Stimulated activated naive CD4-positive, alpha-beta T cell (primary cell): ENCODE measurements around the gene KSR1.

ENCODE experiments used
- DNase-seq, 6 experiments: peaks; one replicate each; lab custom pipeline; 2025; lab: John Stamatoyannopoulos, UW

KSR1 gene

GRCh38 chr17:27569884-27570577, 113.8 kb downstream of the KSR1 start:
- DNase-seq, result no peak

DNA sequence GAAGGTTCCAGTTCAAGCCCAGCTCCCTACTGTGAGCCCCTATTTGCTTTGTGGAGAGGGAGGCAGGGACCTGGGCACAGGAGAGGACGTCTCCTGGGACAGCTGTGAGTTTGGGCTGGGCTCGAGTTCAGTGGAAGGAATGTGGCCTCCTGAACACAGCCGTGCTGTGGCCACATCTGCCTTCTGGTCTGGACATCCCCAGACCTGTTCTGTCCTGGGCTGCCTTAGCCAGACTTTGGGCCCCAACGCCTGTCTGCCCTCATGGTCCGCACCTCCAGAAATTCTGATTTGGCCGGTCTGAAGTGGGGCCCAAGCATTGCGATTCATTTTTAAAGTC, 114.3 kb downstream of the KSR1 start:
- DNase-seq, result no peak

DNA sequence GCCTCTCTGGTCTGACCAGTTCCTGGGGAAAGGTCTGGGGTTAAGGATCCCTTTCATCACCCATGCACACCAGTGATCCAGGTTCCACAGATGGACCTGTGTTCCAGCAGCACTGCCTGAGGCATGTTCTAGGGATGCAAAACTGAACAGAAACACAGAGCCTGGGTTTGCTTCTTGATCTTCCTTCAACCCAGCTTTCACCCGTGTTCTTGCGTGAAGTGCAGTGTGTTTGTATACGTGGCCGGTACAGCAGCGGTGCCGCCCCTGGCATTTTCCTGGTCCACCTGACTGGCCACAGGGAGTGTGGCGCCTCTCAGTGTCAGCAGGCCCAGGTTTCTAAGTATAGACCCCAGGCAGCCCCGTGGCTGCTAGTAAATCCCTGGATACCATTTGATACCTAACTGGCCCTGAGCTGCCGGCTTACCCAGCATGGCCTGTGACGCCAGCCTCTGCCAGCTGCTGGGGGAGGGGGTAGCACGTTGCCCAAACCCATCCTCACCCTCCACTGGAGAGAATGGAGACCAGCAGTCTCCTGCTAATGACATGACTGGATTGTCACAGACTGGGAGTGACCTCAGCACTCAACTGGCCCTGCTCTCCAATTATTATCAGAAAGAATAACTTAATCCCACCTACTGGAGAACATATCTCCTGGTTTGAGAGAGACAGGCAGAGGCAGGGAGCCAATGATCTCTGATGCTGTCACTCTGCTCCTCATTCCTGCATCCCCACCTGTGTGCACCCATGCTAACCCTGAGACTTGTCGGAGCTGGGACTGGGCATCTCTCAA, 115.5 kb downstream of the KSR1 start:
- no peak for DNase-seq

- no peak for DNase-seq
Observed at GRCh38 chr17:27572665-27573064, 116.4 kb downstream of the KSR1 start.

- no peak for DNase-seq
Observed at GRCh38 chr17:27573548-27573947, 117.3 kb downstream of the KSR1 start.

GRCh38 chr17:27573971-27574525, 117.8 kb downstream of the KSR1 start:
- no peak for DNase-seq

DNA sequence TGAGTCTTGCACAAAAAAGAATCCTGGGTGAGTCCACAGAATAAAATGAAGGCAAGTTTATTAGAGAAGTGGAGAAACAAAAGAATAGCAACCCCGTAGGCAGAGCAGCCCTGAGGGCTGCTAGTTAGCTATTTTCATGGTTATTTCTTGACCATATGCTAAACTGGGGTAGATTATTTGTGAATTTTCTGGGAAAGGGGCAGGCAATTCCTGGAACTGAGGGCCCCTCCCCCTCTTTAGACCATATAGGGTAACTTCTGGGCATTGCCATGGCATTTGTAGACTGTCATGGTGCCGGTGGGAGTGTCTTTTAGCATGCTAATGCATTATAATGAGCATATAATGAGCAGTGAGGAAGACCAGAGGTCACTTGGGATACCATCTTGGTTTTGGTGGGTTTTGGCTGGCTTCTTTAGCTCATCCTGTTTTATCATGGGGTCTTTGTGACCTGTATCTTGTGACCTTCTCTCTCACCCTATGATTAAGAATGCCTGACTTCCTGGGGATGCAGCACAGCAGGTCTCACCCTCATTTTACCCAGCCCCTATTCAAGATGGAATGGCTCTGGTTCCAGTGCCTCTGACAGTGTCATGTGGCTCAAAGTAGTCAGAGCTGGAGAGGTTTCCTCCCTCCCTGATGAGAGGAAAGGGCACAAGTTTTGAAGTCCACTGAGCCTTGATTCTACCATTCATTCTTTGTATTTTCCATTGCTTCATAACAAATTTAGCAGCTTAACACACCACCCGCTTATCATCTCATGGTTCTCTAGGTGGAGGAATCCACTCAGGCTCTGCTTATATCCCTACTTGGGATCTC, 119.1 kb downstream of the KSR1 start:
- no peak for DNase-seq

DNA sequence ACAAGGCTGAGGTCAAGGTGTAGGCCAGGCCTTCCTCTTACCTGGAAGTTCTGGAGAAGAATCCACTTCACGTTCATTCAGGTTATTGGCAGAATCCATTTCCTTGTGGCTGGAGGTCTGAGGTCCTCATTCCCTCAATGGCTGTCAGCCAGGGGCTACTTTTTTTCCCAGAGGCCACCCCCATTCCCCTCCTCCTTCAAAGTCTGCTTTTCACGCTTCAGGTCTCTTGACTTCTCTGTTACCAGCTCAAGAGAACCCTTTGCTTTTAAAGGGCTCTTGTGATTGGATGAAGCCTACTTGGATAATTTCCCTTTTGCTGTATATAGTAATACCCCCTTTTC, 119.6 kb downstream of the KSR1 start:
- no peak for DNase-seq

DNA sequence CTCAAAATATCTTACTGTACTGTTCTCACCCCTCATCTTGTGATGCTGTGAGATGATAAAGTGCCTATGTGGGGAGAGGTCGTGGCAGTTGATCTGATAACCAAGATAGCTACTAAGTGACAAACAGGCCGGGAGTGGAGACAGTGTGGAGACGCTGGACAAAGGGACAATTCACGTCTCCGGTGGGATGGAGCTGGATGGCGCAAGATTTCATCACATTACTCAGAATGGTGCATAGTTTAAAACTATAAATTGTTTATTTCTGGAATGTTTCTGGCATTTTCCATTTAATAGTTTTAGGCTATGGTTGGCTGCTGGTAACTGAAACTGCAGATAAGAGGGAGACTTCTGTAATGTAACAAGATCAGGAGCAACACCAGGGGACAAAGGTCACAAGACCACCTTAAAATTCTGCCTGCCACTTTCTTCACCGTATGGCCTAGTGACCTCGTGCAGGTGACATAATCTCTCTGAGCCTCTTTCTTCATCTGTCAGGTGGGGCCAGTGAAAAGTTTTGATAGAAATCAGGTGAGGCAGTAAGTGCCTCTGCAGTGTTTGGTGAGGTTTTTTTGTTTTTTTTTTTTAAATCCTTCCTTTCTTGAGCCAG, 120.3 kb downstream of the KSR1 start:
- DNase-seq, result no peak

DNA sequence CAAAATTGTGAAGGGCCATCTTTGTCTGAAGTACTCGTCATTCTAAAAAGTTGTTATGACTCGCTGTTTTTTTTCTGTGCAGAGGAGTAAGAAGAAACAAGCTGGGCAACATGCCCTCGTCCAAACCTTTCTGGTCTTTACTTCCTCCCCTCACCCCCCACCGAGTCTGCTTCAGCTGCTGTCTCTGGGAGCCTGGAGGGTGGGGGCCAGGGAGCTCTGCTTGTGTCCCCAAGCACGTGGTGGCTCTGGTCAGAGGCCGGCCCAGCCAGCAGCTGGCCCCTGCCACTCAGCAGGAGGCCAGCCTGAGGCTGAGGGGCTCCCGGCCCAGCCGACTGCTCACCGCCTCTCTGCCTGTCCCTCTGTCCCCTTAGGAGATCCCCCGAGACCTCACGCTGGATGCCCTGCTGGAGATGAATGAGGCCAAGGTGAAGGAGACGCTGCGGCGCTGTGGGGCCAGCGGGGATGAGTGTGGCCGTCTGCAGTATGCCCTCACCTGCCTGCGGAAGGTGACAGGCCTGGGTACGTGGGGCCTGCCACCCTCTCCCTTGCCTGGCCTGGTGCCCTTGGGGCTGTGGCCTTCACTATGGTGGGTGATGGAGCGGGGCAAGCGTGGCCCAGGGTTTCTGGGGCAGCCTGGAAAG, 121.0 kb downstream of the KSR1 start:
- DNase-seq, result no peak

- no peak for DNase-seq
Observed at GRCh38 chr17:27577884-27578717, 121.9 kb downstream of the KSR1 start.

- no peak for DNase-seq
Observed at GRCh38 chr17:27578718-27579085, 122.5 kb downstream of the KSR1 start.

DNA sequence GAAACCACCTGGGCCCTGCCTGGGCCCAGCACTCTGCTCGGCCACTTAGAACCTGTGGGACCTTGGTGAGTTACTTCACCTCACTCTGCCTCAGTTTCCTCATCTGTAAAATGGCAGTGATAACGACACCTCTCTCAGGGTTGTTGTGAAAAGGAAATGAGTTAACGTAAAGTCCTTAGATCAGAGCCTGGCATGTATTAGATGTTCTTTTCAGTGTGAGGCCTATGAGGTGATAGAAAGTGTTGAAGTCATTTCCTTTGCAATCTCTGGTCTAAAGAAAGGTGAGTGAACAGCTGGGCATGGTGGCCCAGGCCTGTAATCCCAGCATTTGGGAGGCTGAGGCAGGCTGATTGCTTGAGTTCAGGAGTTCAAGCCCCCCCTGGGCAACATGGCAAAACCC, 123.1 kb downstream of the KSR1 start:
- no peak for DNase-seq

DNA sequence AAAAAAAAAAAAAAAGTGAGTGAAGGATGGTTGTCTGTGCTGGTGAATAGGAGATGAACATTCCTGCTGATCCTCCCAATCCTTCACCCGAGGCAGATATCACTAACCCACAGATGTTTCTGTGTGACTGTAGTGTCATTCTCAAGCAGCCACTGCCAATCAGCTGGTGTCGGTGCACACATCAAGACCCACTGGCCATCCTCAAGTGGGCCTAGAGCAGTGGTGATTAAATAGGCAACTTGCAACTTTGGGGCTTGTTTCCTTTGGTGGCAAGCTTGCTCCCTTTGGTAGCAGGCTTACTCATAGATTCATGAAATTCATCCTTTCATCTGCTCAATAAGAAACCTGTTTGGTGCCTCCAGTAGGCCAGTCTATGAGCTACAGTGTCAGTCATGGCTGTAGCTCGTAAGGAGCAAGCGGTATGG, 123.7 kb downstream of the KSR1 start:
- DNase-seq, result no peak

GRCh38 chr17:27581016-27581415, 124.8 kb downstream of the KSR1 start:
- DNase-seq, result no peak

GRCh38 chr17:27582696-27583095, 126.4 kb downstream of the KSR1 start:
- no peak for DNase-seq

DNA sequence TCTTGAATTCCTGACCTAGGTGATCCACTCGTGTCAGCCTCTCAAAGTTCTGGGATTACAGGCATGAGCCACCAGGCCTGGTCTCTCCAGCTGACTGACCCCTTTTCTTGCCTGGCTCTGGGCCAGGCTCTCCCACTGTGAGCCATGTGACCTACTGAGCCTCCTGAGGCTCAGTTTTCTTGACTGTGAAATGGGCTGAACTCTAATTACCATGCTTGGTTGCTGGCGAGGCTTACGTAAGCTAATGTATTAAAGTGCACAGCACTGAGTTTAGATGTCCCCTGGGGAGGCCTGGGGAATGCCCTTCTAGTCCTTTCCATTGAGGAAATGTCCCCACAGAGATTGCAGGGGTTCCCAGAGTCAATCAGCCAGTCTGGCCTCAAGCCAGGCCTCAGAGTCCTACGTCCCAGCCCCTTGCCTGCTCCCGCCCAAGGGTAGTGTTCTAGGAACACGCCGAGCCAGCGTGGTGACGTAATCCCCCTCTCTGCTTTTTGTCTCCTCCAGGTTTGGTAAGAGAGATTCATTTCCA, 129.0 kb downstream of the KSR1 start:
- no peak for DNase-seq

DNA sequence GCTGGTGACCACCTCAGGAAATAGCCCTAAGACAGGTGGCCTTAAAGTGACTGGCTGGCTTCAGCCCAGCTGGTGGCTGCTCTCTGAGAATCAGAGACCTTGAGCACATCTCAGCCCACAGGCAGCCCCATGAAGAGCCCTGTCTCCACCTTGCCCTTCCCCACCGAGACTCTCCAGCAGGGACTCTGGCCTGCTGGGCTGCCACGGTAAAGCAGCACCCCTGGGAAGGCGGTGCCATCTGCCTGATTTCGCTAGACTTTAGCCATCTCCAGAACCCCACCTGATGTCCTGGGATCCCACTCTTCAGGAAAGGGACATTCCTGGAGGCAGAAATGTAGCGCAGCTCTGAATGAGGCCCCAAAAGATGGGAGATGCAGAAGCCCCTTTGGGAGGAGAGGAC, 129.5 kb downstream of the KSR1 start:
- DNase-seq, result no peak

DNA sequence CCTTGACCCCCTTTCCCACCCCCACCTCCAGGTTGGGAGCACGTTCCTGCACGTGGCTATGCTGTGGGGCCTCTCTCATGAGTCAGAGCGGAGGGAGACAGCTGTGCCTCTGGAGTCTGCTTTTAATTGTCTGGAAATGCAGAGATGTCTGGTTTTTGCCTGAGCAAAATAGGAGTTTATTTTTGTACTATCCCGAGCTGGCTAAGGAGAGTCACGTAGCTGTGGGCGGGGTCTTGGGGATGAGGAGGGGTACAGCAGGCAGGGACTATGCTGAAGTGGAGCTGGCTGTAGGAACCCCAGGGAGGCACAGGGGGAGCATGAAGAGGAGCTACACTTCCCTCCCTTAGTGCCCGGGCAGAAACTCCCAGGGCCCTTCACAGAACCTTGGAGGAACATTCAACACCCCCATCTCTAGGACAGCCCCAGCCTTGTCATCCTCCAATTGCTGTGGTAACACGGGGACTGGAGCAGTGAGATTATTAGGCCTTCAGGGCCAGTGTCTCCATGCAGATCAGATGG, 130.0 kb downstream of the KSR1 start:
- no peak for DNase-seq

DNA sequence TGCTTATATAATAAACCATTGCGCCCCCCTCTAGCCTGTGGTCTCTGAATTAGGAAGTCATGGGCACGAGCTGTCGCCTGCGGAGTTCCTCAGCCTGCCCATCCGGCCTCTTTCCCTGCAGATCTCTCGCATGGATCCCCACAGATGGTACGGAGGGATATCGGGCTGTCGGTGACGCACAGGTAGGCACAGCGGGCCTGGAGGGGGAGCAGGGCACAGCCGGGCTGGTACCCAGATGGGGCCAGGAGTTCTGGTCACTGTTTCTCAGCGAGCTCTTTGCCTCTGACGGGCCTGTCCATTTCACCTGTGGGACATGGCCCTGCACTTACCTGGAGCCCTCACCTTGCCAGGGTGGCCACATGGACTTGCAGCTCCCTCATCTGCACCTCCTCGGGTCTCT, 132.1 kb downstream of the KSR1 start:
- no peak for DNase-seq
